Stimulated activated naive CD4-positive, alpha-beta T cell (primary cell): ENCODE data around the gene TECPR1.

Source experiments
- DNase-seq, 6 experiments: peaks; one replicate each; lab custom pipeline; 2025; lab: John Stamatoyannopoulos, UW

Gene TECPR1

DNA sequence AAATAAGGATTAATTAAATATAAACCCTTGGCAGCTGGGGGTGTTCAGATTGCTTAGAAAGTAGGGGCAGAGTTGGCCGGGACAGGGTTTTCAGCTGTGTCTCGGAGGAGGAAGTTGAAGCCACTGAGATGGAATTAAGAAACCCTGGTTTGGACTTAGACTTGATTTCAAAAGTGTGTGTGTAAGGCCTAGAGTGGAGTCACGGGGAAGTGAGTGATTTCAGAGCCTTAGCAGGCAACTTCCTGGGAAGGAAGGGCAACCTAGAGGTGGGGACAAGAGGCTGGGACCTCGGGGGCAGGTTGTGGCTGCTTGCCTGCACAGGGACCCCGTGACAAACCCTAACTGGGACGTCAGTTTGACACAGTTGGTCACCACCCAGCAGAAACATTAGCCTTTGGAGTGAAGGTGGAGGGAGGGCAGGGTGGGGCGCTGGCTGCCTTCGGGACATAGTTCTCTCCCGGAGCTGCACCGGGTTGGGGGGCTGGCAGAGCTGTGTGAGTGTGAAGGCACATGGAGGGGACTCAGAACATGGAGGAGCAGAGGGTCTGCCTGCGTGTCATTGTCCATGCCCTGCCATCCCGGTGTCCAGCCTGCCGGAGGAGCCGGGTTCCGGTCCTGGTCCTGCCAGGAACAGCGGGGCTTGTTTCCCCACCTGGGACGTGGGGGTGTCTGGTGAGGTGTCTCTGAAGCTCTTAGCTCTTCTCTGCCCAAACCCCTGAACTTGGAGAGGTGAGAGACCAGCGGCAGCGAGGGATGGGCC, 31.3 kb upstream of the TECPR1 start:
- peak in 1 of 6 experiments; percentile 8 for DNase-seq

DNA sequence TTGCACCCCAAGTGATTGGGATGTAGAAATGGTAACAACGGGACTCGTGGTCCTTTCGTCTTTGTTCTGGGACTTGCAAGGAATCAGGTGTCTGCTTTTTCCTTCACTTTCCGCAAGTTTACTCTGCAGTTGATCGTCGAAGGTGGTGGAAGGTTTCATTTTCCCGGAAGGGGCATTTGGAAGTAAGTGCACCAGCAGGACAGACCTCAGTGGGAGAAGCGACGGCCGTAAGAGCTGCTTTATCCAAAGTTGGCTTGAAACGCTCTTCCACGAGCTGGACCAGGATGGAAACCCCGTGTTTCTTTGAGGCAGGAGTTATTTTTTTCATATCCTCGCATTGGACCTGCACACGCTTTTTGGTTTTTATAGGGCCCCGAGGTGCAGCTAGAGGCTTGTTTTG, 30.7 kb upstream of the TECPR1 start:
- DNase-seq: no peak

DNA sequence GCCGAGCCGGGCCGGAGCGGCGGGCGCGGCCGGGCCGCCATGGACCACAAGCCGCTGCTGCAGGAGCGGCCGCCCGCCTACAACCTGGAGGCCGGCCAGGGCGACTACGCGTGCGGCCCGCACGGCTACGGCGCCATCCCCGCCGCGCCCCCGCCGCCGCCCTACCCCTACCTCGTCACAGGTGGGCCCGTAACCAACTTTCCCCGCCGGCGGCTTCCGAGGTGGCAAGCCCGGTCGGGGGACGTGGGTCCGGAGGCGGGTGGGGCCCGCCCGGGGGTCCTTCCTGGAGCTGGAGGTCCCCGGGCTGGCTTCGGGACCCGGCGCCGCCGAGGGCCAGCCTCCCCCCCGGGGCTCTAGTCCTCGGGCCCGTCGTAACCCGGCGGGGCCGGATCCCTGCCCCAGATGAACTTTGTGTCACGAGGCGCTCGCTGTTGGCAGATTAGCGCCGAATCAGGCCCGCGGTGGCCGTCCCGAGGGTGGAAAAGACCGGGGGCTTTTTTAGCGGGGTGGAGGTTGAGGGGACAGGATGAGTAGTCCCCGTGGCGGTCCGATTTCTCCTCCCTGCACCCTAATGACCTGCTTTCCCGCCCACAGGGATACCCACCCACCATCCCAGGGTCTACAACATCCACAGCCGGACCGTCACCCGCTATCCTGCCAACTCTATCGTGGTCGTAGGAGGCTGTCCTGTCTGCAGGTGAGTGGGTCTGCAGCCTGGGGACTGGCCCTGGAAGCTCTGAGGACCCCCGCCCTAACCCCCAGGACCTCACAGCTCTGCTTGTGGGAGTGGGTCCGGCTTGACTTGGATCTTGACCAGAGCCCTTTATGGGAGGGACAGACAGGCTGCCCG, 29.9 kb upstream of the TECPR1 start:
- peak in 4 of 6 experiments; percentile 52 to 72 (median 56) for DNase-seq

DNA sequence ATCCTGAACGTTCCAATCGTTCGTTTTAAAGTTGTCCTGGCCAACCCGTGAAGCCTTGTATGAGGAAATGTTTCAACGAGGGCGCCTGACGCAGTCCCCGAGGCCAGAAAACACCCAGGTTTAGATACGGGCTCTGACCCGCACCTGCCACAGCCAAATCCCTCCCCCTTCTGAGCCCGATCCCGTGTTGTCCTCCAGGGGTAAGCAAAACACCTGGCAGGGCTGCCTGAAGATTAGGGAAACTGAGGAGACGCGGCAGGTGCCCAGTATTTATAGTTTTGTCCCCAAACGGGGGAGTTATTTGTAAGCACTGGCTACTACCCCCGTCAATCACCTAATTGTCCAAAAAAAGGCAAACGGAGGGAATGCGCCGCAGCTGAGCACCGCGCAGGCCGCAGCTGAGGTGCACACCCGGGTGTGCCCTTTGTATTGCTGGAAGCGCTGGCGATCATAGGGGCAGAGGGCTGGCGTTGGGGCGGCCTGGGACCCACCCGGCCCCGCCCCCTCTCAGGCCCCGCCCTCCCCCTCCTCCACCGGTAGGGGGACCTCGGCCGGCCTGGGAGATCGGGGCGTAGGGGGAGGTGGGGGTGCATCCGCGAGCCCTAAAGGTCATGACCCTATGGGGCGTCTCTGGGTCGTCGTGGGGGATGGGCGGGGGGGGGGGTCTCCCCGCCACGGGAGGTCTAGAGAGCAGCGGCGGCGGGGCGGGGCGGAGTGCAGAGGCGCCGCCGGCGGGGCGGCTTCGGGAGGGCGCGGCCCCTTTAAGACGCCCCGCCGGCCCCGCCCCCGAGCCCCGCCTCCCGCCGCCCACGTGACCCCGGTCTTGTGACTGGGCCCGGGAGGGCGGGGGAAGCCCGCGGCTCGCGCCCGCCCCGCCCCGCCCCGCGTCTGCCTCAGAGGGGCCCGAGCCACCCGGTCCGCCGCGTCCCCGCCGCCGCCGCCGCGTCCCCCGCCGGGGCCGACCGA, 29.0 kb upstream of the TECPR1 start, which contains the start of gene BRI3:
TSS of gene BRI3 (plus strand) at position 896 of the 966 bp plus-strand sequence. CDS start 110 bp downstream, outside the sequence.
- DNase-seq: peak; percentile 76 to 94 (median 91)

DNA sequence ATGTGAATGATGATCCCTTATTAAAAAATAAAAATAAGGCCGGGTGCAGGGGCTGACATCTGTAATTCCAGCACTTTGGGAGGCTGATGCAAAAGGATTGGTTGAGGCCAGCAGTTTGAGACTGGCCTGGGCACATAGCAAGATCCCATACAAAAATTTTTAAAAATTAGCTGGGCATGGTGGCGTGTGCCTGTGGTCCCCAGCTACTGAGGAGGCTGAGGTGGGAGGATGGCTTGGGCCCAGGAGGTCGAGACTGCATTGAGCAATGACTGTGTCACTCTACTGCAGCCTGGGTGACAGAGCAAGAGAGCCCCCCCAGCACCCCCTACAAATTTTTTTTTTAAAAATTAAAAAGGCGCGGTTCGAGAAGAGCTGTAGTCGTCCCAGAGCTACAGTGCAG, 28.3 kb upstream of the TECPR1 start:
- DNase-seq: no peak

DNA sequence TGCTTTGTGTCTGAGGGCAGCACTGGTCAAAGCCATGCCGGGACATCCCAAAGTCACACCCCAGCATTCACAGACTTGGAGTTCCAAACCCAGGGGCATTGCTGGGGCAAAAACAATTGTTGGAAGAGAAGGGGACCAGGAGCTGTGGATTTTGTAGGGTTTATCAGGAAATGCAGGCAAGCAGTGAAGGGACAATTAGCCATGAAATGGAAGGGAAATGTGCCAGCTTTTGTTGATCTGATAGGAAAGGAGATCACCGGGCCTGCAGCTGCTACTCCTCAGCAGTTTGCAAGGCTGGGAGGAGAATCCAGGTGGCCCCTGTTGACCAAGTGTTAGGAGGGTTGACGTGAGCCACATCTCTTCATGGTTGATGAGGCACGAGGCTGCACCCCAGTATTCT, 26.9 kb upstream of the TECPR1 start:
- no peak for DNase-seq

DNA sequence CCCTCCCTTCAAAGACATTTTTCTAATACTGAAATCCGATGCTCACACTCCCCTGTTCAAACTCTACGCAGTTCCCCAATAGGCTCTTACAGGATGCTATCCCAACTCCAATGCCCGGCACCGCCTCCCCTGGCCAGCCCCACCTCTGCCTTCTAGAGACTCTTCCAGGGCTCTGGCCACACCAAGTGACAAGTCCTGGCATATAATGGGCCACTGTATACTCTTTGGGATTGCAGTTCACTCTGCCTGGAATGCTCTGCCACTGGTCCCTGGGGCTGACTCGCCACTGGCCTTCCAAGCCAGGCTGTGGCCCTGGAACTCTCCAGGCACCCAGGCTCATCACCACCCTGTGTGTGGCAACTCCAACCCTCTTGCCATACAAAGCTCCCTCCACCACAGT, 26.4 kb upstream of the TECPR1 start:
- DNase-seq: no peak

DNA sequence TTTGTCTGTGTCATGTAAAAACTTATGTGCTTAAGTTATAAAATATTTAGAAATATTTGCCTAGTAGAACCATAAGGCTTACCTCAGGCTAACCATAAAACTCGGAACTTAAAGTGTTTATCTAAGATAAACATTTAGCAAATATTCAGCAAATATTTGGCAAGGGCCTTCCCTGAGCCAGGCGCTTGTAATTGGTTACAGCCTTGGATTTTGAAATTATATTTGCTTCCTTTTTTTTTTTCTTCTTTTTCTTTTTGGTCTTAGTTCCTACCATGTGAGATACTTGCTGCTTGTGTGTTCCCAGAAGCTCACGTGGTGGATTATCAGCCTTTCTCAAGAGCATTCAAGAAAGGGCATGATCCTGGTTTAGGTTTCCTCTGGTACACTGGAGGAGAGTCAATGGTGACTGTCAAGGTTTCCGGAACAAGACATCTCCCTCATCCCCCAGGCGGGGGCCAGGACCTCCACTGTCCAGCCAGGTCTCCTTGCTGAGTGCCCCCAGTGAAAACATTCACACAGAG, 24.3 kb upstream of the TECPR1 start:
- no peak for DNase-seq

DNA sequence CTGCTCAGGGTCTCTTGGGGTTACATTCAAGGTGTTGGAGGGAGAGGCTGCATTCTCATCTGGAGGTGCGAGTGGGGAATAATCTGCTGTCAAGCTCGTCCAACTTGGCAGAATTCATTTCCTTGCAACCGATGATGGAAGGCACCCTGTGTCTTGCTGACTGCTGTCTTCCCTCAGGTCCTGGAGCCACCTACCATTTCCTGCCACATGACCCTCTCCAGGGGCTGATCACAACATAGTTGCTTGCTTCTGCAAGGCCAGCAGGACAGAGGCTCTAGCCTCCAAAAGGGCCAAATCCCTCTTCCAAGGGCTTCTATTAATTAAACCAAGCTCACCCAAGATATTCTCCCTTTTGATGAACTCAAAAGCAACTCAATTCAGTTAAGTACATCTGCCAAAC, 15.3 kb upstream of the TECPR1 start:
- DNase-seq: no peak

DNA sequence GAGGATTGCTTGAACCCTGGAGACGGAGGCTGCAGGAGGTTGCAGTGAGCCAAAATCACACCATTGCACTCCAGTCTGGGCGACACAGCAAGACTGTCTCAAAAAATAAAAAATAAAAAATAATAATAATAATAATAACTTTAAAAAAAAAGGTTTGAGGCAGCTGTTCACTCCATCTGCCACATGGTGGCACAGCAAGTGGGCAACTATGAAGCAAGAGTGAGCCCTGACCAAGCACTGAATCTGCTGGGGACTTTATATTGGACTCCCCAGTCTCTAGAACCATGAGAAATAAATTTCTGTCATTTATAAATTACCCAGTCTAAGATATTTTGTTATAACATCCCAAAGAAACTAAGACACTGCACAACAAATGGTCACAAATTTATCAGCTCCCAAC, 14.8 kb upstream of the TECPR1 start:
- DNase-seq: no peak

DNA sequence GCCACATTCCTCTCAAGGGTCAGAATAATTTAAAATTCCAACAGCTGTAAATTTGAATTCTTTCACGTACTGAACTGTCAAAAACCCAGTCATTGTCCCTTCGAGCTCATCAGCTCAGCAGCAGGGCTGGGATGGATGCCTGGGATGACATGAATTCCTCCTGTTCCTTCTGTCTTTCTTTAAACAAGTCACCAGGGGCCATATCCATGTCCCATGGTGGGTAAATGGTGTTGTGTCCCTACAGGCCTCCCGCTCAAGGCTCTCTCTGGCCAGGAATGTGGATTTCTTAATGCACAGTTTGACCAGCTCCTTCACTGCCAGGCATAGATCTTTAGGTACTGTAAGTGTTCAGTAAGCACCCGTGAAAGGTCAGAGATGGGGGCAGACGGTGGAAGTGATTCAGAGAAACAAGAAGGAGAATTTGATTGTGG, 13.8 kb upstream of the TECPR1 start:
- no peak for DNase-seq

DNA sequence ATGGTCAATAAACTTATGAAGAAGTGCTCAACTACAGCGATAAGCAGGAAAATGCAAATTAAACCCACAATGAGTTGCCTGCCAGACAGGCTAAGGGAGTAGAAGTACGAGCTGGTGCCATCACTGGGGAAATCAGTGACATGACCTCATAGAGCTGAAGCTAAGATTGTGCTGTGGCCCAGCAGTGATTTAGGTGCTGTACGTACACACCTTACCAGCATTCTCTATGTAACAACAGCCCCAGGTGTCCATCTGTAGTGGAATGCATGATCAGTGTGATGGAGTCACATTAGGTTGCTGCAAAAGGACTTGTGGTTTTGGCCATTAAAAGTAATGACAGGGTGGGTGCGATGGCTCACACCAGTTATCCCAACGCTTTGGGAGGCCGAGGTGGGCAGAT, 5.7 kb upstream of the TECPR1 start:
- no peak for DNase-seq

DNA sequence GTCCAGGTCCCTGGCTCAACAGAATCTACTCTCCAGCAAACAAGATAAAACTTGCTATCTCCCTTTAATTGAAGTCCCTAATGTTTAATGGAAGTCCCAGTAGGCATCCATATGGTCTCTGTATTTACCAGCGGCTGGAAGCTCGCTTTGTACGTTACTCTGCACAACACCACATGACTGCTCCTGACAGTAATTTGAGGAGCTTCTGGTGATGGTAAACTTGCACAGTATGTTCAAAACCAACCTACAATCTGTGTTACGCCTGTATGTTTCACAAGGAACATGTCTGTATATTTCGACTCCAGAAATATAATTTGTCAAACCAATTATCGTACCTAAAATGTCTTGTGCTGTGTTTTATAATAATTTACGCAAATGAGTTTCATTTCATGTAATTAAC, 4.4 kb upstream of the TECPR1 start:
- DNase-seq: no peak

DNA sequence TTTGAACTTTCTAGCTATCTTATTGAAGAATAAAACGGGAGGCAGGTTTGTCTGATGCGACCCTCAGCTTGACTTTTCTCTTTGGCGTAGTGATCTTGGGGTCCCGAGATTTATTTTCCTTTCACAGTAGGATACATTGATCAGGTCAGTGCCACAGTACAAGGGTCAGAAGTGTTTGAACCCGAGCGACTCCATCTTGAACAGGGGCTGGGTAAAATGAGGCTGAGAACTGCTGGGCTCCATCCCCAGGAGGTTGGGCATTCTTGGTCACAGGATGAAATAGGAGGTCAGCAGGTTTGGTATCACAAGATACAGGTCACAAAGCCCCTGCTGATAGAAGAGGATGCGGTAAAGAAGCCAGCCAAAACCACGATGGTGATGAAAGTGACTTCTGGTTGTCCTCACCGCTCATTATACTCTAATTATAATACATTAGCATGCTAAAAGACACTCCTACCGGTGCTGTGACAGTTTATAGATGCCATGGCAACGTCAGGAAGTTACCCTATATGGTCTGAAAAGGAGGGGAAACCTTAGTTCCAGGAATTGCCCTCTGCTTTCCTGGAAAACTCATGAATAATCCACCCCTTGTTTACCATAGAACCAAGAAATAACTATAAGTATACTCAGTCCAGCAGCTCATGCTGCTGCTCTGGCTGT, 3.0 kb upstream of the TECPR1 start:
- DNase-seq: no peak

DNA sequence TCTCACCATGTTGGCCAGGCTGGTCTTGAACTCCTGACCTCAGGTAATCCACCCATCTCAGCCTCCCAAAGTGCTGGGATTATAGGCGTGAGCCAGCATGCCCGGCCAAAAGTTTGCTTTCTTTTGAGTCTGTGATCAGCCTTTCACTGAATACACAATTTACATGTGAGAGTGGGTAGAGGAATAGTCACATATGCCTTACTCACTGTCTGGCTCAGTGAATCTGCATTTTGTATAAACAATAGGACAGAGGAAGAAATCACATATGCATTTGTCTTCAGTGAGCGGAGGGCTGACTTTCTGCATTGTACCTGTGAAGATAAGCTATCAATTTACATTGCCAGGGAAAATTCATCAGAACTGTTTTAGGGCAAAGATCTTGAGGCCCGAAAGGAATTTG, 2.5 kb upstream of the TECPR1 start:
- DNase-seq: no peak

DNA sequence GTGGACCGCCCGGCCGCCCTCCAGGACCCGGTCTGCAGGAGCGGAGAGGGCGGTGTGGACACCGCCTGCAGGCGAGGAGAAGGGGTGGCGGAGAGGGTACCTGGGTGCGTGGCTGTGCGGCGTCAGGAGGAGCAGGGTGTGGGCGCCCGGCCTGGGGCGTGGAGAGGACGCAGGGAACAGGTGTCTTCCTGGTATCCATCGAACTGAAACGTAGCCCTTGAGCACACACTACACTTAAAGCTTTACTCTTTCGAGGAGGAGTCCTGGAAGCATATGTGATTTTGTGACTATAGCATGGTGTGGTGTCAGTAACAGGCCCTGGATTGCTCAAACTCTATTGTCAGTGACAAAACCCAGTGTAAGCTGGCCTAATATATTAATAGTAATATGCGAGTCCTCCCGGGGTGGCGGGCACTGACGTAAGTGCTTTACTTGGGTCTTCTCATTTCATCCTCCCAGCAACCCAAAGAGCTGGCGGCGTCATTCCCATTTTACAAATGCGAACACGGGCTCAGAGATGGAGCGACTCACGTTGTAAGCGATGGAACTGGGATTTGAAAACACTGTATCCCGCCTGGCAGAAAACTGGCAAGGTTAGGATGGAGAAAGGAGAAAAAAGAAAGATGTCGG, 508 bp upstream of the TECPR1 start:
- DNase-seq: peak in 1 of 6 experiments; percentile 38

DNA sequence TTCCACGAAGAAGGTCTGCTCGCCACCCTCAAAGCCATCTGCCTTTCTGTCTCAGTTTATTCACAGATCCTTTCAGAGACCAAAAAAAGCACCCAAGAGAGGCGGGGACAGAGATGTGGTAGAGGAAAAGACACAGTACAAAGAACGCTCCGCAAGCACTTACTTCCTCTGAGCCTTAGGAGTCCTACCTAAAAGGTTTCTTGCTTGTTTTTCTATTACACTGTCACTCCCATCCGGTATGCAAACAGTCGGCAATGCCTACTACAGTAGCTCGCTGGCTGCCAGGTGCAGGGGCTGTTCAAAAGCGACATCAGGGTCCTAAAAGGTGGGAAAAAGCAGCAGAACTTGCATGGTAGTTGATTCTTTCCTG, 816 bp downstream of the TECPR1 start:
- peak; percentile 50 to 88 (median 76) for DNase-seq

DNA sequence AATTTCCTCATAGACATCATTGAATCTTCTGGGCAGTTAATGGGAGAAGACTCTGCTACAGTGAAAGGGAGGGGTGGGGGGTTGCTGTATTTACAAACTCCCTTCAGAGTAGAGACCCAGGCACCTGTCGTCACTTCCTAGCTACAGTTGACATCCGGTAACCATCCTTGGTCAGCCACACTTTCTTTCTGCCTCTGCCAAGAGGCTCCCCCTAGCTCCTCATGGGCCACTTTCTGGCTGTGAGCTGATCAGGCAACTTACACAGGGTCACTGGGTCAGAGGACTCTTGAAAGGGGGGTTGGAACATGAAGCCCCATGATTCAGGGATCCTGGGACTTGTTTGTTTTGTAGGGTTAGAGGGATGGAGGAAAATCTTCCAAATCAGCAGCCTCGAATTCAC, 1.2 kb downstream of the TECPR1 start:
- DNase-seq: peak in 5 of 6 experiments; percentile 22 to 74 (median 37)

DNA sequence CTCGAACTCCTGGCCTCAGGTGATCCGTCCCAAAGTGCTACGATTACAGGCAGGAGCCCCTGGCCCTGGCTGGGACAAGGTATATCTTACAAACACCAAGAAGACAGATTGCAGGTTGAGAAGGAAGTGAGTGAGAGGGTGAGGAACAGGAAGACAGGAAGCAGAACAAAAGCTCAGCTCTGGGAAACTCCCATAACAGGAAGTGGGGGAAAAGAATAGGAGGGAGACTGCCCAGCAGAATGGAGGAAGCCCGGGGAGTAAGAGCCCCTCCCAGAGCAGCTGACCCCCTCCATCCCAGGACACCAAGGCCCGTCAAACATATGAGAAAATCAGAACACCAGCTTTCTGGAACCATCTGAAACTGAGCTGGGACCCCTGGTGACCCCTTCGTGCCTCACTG, 2.9 kb downstream of the TECPR1 start:
- peak in 2 of 6 experiments; percentile 5 to 10 for DNase-seq

DNA sequence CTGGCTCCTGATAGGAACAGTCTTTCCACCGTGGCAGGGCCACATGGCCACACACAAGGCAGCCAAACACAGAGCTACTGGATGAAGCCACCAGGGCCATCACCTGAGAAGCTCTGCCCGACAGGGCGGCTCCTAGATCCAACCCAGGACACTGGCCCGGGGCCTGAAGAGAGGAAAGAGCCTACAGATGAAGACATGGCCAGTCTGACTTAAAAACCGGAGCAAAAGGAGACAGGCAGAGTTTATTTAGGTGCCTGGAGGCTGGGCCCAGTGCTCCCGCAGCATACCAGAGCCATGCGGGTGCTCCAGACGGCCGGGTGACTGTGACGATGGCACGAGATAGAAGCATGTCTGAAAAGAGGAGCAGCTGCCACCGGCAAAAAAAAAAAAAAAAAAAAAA, 3.9 kb downstream of the TECPR1 start:
- no peak for DNase-seq

DNA sequence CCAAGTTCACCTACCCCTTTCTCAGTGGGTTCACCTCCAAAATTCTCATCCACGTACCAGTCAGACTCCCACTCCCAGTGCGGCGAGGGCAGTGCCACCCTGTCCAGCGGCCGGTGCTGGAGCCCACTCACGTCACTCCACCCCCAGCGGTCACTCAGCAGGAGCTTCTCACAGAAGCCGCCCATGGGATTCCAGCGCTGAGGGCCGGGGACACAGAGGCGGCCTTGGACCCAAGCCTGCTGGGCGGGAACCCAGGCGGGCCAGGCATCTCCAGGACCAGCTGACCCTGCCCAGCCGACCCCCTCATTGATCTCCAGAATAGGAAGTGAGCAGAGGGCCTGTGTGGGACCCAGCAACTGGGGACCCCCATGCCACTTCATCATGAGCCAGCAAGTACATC, 7.2 kb downstream of the TECPR1 start:
- DNase-seq: no peak
